PC-9 (cell line): Measurements from ENCODE around the gene GPR183.

Source experiments
- CTCF ChIP-seq: fragments of 200-600 bp; sonication (generic); conservative IDR thresholded peaks from 2 replicates; pipeline ENCODE4 v1.6.1; 2017; ENCODE audit warnings: mixed run types, antibody characterized with exemption, mild to moderate bottlenecking, moderate library complexity
- EZH2 ChIP-seq: fragments of 200-600 bp; sonication (generic); IDR thresholded peaks from 2 replicates; pipeline ENCODE4 v1.8.0; 2017; ENCODE audit warnings: antibody characterized with exemption, low read depth

GRCh38 chr13:99302637-99303505, 4.3 kb downstream of the GPR183 start:
- TF ChIP-seq CTCF (no peak), EZH2 (no peak)
